PC-9 (cell line): ENCODE data around the gene CDK5RAP1.

Experiments
- CTCF ChIP-seq: fragments of 200-600 bp; sonication (generic); conservative IDR thresholded peaks from 2 replicates; pipeline ENCODE4 v1.6.1; 2017; ENCODE audit warnings: mixed run types, antibody characterized with exemption, mild to moderate bottlenecking, moderate library complexity
- EZH2 ChIP-seq: fragments of 200-600 bp; sonication (generic); IDR thresholded peaks from 2 replicates; pipeline ENCODE4 v1.8.0; 2017; ENCODE audit warnings: antibody characterized with exemption, low read depth

- no peak for TF ChIP-seq EZH2
- no peak for TF ChIP-seq CTCF
Measured at GRCh38 chr20:33328157-33329137, 72.9 kb downstream of the CDK5RAP1 start.
